ENCODE measurements around the gene HSPA5.

- TF ChIP-seq, protein P1, sequence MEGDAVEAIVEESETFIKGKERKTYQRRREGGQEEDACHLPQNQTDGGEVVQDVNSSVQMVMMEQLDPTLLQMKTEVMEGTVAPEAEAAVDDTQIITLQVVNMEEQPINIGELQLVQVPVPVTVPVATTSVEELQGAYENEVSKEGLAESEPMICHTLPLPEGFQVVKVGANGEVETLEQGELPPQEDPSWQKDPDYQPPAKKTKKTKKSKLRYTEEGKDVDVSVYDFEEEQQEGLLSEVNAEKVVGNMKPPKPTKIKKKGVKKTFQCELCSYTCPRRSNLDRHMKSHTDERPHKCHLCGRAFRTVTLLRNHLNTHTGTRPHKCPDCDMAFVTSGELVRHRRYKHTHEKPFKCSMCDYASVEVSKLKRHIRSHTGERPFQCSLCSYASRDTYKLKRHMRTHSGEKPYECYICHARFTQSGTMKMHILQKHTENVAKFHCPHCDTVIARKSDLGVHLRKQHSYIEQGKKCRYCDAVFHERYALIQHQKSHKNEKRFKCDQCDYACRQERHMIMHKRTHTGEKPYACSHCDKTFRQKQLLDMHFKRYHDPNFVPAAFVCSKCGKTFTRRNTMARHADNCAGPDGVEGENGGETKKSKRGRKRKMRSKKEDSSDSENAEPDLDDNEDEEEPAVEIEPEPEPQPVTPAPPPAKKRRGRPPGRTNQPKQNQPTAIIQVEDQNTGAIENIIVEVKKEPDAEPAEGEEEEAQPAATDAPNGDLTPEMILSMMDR (IDR thresholded peaks at IDR 0.05), result no peak
- TF ChIP-seq EZH2 (IDR thresholded peaks at IDR 0.05; ENCODE audit: borderline replicate concordance, insufficient read depth, low read depth, low read length, poor library complexity, severe bottlenecking), result no peak
These were observed 35.6 kb upstream of the HSPA5 start for GRCh38 chr9:125276771-125277170.
